Measurements from ENCODE around the gene C4orf50.

- TF ChIP-seq SUZ12 (IDR thresholded peaks at IDR 0.05) (no peak), TARDBP (IDR thresholded peaks at IDR 0.05) (no peak), ARNT (IDR thresholded peaks at IDR 0.05) (no peak), SP1 (IDR thresholded peaks at IDR 0.05) (no peak), NFRKB (IDR thresholded peaks at IDR 0.05) (no peak)
These were observed 27.6 kb downstream of the C4orf50 start for GRCh38 chr4:5990446-5991160.
